Urothelium cell line (cell line): Measurements from ENCODE around the gene FOXL2.
"Not testable (repeated sequence)": the region's sequence is repeated elsewhere in the genome, so short reads cannot be mapped to it uniquely, and the experiment has no call there.

Source experiments
- DNase-seq: peaks from one replicate; pipeline ENCODE4 v3.0.0; 2011; ENCODE audit warnings: low spot score, mixed read lengths
- FAIRE-seq: peaks from 2 replicates; lab custom pipeline; 2011; peaks lifted over from hg19 to GRCh38; lab: Jason Lieb, UNC

The FOXL2 gene

DNA sequence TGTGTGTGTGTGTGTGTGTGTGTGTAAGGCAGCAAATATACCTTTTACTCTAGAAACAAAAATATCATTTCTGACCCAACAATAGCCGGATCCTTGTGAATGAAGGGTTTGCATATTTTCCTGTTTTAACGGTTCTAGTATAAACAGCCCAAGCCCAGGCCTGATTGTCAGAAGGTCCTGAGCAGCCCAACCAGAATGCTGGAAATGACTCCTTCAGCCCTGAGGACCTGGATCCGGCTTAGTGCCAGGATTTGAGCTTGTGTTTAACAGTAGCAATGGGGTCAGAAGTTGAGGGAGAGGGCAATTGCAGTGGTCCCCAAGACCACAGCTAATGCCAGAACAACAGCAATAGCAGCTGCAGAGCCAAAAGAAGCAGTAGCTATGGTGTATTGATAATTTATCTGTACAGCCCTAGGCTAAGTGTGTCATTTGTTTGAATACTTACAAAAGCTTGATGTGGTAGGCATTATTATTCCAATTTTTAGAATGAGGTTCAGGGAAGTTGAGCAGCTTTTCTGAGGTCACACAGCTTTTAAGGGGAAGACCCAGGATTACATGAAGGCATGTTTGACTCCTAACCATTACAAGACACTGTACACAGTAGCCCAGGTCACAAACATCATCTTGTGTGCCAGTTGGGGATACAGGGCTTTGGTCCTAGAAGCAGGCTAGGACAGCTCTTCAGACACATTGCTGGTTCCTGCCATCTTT lies 12.8 kb downstream of the FOXL2 start:
- no peak for FAIRE-seq
- no peak for DNase-seq

- FAIRE-seq, result no peak
- no peak for DNase-seq
Observed at GRCh38 chr3:138933068-138933668, 13.8 kb downstream of the FOXL2 start.

DNA sequence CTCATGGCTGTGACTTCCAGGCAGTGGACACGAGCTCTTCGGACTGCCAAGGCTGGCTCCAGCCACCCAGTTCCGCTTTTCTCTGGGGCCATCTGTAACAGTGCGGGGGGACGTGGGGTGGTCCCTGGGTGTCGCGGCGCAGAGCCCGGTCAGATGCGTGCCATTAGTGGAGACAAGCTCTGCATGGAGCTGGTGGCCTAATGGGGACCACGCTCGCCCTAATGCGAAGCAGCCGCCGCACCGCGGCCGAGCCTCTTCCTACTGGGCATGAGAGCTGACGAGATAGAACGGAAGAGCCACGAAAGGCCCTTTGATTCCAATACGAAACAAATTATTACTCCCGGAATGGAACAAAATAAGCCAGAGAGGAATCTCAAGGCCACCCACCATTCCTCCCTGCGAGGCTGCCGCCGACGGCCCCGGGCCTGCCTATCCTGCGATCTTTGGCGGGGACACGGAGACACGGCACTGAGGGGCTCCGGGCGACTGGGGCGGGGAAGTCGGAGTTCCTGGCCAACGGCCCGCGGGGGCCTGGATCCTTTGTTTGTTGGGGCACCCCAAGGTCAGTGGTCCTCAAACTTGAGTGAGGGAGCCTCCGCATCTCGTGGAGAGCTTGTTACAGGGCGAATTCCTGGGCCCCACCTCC lies 18.1 kb downstream of the FOXL2 start:
- FAIRE-seq (no peak), DNase-seq (no peak)

- DNase-seq, result peak; percentile 62
- FAIRE-seq, result no peak
Observed at GRCh38 chr3:138923531-138923994, 23.4 kb downstream of the FOXL2 start.

DNA sequence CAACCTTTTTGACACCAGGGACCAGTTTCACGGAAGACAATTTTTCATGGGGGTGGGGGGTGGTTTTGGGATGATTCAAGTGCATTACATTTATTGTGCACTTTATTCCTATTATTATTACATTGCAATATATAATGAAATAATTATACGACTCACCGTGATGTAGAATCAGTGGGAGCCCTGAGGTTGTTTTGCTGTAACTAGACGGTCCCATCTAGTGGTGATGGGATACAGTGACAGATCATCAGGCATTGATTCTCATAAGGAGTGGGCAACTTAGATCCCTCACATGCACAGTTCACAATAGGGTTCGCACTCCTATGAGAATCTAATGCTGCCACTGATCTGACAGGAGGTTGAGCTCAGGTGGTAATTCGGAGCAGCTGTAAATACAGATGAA lies 24.5 kb downstream of the FOXL2 start:
- not testable (repeated sequence) for FAIRE-seq, DNase-seq

DNA sequence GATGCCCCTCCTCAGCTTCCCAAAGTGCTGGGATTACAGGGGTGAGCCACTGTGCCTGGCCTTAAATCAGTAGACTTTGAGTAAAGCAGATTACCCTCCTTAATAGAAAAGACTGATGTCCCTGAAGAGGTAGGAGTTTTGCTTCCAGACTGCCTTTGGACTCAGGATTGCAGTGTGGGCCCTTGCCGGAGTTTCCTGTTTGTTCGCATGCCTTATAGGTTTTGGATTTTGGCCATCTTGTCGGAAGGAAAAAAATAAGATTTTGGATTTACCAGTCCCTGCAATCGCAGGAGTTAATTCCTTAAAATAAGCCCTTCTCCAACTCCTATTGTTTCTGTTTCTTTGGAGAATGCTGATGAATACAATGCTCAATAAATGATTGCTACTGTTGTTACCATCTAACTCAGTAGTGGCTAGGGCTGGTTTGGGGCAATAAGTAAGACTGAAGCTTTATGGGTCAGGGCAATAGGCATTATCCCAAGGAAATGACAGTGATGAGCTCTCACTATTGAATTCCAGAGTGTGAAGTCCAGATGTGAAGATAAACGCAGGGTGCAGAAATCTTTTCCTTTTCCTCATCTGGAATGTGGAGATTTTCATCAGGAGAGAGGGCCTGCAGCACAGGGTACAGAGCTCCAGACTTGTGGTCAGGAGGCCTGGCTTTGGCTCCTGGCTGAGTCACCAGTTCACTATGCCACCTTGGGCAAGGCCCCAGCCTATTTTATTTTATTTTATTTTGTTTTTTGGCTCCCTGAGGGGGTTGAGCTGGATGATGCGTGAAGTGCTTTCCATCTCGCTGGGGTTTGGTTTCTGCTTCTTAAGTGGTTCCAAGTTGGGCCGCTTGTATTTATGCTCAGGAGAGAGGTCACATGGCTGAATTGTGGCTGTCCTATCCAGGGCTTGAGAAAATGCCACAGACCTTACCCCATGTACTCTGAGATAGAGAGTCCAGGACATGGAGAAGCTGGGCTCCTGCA lies 25.3 kb downstream of the FOXL2 start:
- DNase-seq (peak; percentile 78), FAIRE-seq (no peak)

DNA sequence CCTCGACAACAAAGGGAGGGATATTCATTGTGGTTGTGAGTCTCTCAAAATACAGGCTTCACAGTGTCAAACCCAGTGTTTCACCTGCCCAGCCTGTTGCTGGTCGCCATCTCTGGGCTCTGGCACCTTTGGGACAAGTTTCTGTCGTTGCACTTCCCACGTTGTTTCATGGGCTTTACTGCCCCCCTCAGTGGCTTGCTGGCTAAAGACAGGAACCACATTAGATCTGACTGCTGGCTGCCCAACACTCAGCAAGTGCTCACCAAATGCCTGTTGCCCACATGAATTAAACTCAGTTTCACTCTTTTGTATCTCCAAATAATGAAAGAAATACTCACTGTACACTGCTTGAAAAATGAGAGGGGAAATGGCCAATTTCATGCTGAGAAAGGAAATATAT lies 27.6 kb downstream of the FOXL2 start:
- DNase-seq (no peak), FAIRE-seq (no peak)

DNA sequence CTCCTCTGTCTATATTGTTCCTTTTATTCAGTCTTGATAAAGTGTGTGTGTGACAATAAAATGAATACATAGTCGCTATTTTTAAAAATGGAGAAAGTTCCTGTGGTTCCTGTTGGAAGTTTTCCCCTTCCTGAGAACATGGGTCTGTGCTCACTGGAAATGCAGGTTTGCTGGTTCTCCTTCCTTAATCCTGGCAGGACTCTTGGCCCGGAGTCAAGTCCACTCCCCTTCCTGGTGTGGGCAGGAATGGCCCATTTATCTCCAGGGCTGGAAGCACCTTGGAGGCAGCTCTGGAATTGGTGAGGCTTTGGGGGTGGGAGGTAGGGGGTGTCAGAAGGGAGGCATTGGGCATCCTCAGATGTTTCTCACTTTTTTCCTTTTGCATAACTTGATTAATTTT lies 30.1 kb downstream of the FOXL2 start:
- FAIRE-seq (no peak), DNase-seq (peak; percentile 21)

DNA sequence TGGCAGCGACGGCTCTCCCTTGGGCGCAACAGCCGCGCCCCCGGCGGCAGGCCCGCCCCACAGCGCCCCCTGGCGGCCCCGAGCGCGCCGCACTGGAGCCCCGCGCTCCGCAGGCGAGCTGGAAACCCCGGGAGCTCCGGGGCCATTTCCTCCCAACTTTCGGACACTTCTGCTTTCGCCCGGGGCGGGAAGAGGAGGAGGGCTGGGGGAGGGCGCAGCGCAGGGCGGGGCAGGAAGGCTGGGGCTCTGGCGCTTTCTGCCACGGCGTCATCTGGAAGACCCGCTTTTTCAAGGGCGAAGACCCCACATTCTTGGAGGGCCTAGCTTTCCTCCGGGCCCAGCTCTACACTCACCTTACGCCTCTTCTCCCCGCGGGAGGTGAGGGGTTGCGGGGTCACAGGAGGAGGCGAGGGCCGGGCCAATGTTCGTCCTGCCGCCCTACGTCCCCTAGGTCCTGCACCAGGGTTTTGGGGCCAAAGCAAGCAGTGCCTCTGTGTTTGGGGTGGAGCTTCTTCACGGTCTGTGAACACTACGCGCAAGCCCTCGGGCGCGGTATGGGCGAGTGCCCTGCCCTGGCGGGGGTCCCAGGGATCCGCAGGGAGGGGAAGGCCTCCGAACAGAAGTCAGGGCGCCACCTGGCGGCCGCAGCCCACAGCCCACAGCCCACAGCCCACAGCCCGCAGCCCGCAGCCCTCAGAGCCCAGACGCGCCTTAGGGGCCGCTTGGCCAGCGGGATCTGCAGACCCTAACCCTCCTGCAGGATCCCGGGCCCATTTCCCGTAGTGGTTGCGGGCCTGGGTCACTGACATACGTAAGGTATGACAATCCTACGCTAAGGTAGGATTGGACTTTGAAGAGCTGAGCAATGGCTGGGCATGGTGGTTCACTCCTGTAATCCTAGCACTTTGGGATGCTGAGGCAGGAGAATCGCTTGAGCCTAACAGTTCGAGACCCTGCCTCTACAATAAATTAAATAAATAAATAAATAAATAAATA lies 31.1 kb downstream of the FOXL2 start:
- DNase-seq, result peak; percentile 86
- no peak for FAIRE-seq

GRCh38 chr3:138914870-138915502 lies 32.0 kb downstream of the FOXL2 start:
- no peak for DNase-seq
- FAIRE-seq, result no peak

GRCh38 chr3:138913766-138914165 lies 33.2 kb downstream of the FOXL2 start:
- DNase-seq (no peak), FAIRE-seq (no peak)

- FAIRE-seq (no peak), DNase-seq (no peak)
Observed at GRCh38 chr3:138912237-138912636, 34.7 kb downstream of the FOXL2 start.

- DNase-seq (no peak), FAIRE-seq (no peak)
Observed at GRCh38 chr3:138911621-138912020, 35.3 kb downstream of the FOXL2 start.

DNA sequence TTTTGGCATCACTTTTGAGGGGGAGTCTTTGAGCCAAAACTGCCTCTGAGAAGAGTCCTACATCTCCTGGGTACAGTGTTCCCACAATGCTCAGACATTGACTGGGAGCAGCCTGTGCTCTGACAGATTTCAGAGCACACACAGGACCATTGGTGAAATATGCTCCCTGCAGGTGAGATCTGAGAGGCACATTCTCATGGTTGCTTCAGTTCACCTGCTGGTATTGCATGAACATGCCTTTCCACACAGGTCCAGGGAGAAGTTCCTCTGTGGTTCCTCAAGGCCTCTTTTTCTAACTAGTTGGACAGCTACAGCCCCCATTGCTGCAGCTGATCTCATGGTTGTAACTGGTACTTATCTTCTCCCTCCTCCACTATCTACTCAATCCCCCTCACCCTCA lies 37.0 kb downstream of the FOXL2 start:
- no peak for FAIRE-seq

DNA sequence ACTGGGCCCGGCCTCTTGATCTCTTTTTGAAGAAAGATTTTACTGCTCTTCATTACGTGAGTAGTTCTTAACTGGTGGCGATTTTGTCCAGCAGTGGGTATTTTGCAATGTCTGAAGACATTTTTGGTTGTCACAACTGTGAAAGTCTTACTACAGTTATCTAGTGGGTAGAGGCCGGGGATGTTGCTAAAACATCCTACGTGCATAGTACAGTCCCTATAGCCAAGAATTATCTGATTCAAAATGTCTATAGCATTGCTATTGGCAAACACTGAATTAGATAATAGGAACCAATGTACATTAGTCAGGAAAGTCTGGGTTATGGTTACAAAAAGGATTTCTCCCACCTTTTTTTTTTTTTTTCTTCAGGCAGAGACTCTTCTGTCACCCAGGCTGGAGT lies 38.1 kb downstream of the FOXL2 start:
- DNase-seq, result no peak
- FAIRE-seq, result no peak

More for the DNA sequence above, 37.0 kb downstream of the FOXL2 start:
- no peak for DNase-seq

GRCh38 chr3:138907539-138907938 lies 39.4 kb downstream of the FOXL2 start:
- FAIRE-seq (no peak), DNase-seq (no peak)

- FAIRE-seq, result no peak
- no peak for DNase-seq
Observed at GRCh38 chr3:138902171-138902570, 44.8 kb downstream of the FOXL2 start.

- no peak for FAIRE-seq
- DNase-seq, result no peak
Observed at GRCh38 chr3:138901567-138901966, 45.4 kb downstream of the FOXL2 start.

- no peak for DNase-seq
- no peak for FAIRE-seq
Observed at GRCh38 chr3:138899351-138899991, 47.5 kb downstream of the FOXL2 start.
